Activated CD8-positive, alpha-beta memory T cell treated with anti-CD3 and anti-CD28 coated beads, Interleukin-2, amount 50 U/mL, for 24 hours (primary cell): ENCODE results near the gene CLCA1.

ENCODE experiments used
- DNase-seq: peaks from one replicate; pipeline ENCODE4 v3.0.0-alpha.2; 2020; ENCODE audit errors: extremely low read depth

The CLCA1 gene

DNA sequence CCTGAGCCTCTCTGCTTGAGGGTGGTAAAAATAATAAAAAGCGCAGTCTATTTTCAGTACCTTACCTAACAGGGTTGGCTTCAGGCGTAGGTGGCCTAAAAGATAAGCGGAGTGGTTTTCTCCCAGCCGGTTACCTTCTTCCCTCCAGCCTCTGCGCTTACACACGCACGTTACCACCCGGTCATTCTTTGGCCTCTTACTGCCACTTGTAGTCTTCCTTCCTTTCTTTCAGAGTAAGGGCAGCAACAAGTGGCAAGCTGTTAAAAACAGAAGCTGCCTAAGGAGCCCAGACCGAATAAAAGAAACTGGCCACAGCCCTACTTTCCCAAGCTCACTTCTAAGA is 35.4 kb downstream of the CLCA1 start:
- DNase-seq, result no peak

DNA sequence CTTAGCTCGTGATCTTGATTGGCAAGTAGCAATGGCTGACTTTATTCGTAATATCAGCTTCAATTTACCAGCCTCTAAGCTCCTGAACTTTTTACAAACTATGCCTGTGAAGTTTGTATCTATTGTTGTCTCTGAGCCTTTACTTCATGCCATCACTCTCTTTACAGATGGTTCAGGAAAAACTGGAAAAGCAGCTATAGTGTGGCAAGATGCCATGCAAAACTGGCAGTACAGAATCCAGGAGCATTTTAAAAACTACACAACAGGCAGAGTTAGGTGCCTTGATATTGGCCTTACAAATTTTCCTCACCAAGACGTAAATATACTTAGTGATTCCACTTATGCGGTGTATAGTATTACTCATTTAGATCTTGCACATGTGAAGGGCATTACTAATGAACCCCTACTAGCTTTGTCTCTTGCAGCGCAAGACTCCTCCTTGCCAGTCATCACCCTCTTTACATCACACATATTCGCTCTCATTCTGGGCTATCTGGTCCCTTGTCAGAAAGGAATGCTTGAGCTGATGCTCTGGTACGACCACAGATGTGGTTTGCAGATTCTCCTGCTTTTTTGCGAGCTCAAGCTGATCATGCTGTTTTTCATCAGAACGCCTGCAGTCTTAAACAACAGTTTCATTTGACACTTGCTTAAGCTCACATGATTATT is 36.3 kb downstream of the CLCA1 start:
- no peak for DNase-seq

DNA sequence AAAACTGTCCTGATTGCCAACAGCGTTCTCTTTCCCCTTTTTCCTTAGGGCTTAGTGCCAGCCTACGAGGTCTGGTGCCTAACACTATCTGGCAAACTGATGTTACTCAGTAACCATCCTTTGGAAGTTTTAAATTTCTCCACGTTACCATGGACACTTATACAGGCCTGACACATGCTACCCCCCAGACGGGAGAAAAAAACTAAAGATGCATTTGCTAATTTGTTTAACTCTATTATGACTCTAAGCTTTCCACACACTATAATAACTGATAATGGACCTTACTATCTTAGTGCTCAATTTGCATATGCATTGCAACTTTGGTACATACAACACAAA is 36.8 kb downstream of the CLCA1 start:
- DNase-seq, result no peak

DNA sequence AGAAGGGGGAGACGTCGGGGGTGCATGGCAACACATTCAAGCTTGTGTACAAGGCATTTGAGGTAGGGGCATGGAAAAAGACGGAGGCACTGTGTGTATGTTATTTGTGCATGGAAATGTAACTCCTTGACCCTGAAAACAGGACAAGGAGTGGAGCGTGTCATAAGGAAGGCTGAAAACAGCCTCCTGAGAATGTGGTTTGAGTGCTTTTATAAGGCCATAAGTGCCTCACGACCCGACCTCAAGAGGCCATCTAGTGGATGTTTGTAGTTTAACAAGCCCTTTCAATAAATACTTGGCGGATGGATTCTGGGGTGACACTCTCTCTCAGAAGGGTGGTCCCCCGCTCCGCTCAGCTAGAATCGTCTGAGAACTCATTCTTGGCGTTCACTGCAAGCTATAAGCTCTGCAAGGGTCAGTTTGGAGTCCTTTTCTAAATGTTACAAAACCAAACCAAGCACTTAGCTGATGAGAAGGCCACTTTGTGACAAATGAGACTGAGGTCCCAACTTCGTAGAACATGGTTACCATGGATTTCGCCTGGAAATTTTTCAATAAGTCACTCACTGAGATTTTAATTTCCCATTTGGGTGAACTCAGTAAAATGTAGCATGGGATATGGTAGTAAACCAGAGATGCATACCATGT is 39.3 kb downstream of the CLCA1 start:
- DNase-seq, result no peak

DNA sequence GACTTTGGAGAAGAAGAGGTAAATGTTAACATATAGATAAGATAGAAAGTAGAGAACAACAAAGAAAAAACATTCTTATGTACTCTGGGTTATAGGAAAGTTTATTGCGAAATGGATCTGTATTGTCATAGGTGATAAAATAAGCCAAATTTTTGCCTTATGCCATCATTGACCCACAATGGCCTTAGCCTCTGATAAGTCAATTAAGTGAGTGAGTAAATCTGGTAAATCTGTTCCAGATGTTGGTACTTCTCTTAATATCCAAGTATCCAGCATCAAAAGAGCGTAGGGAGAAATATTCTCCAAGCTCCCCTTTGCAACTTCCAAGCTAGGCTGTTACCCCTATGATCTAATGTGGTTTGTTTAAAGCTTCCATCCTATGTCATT is 39.8 kb downstream of the CLCA1 start:
- DNase-seq, result no peak

DNA sequence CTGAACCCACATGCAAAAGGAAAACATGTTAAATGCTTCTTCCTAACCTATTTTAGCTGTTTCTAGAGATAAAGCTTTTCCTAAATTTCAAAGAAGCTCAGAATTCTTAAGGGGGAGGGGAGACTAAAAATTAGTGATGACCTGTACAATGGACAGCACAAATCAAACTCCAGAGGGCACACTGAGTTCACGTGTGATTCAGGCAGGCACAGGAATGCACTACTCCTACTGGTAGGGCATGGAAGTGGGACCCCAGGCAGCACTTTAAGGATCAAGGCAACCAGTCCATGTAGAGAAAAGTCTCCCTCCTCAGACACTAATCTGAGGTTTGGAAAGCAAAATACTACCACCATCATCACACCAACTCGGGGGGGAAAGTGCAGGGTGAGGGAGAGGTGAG is 46.9 kb downstream of the CLCA1 start:
- no peak for DNase-seq

DNA sequence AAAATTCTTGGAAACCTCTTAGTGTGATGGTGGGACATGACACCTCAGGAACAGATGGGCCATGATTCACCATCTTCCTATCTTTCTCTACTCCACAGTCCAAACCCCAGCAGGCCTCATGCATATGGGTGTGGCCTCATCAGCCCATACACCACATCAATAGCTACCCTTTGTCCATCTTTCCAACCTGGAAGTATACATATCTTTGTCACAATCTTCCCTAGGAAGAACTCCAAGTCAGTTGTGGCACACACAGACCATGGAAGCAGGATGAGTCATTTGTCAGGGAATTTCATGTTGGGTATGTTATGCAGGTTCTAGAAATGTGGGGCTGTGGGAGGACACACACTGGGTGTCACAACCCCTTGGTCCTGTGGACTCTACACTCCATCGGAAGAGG is 47.6 kb downstream of the CLCA1 start:
- no peak for DNase-seq

DNA sequence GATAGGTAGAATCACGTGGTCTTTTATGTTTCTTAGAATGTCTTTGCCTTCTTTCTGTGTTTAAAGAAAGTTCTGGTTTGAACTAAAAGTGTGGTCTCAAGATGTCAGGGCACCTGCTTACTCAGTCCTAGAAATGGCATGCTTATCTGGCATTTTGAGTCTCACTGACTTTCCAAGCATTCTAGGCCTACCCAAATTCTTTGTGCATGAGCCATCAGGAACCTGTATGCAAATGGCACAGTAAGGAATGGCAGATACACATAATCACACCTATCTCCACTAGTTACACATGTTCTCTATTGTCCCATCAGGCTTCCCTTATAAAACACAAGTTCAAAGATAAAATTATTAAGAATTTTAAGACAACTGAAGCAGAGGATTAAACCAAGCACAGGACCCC is 48.6 kb downstream of the CLCA1 start:
- no peak for DNase-seq

DNA sequence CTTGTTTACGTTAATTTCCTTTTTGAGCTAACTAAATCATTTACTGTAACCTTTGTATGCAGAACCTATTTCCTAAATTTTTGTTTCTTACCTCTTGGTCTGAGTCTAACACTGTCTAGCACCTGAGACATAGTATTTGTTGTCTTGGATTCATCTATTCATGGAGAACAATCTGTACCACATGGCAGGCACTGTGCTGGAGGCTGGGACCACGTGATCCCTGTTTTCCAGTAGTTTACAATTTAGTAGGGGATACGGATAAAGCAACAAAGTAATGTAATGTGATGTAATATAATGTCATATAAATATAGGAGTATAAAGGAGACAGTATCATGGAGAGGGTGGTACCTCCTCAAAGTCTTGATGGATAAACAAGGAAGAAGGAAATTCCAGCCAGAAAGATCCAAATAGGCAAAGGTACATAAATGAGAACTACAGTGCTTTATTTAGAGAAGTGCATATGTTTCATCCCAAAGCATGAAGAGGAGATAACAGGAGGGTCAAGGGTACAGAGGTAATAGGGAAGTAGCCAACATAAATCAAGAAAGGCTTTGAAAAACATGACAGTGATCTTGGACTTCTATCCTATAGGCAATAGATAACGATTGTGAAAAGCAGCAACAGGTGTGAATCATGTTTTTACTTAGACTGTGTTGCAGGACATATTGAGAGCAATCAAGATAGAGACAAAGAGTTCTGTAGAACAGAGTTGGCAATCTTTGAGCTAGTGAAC is 52.2 kb downstream of the CLCA1 start:
- DNase-seq, result no peak

DNA sequence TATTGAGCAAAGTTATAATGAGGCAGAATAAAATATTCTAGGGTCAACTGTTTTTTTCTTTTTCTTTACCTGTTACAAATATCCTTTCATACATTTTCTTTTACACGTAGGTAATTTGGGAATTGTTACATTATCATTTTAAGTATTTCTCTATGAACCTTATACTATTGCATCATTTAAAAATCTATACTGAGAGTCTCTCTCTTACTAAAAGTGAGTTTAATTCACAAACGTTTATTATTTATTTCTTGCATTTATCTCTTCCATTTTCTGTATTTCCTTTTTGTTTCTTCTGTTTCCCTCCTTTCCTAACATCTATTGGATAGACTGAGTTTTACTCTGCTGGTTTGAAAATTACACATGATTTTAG is 52.8 kb downstream of the CLCA1 start:
- DNase-seq, result no peak

DNA sequence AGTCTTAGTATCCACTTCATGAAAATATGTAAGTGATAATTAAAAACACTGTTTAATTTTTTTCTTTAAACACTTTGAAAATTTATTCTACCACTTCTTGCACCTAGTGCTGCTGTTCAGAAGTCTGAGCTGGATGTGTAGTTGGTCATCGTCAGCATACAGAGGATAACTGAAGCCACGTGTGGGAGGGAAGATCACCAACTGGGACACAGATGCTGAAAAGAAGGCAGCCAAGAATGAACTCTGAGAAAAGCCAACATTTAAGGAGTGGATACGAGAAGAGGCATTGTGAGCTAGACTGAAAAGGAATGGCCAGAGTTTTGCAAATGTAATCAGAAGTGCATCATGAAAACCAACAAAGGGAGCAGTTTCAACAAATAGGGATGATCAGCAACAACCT is 53.5 kb downstream of the CLCA1 start:
- DNase-seq, result no peak

DNA sequence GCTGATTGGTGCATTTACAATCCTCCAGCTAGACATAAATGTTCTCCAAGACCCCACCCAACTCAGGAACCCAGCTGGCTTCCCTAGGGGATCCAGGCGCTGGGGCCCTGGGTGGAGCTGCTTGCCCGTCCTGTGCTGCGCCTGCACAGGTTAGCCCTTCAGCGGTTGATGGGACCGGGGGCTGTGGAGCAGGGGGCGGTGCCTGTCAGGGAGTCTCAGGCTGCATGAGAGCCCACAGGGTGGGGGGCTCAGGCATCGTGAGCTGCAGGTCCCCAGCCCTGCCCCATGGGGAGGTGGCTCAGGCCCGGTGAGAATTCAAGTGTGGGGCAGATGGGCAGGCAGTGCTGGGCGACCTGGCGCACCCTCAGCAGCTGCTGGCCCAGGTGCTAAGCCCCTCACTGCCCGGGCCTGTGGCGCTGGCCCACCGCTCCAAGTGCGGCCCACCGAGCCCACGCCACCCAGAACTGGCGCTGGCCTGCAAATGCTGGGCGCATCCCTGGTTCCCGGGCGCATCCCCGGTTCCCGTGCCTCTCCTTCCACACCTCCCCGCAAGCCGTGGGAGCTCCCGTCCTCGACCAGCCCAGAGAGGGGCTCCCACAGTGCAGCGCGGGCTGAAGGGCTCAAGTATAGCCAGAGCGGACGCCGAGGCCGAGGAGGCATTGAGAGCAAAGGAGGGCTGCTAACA is 55.1 kb downstream of the CLCA1 start:
- no peak for DNase-seq

DNA sequence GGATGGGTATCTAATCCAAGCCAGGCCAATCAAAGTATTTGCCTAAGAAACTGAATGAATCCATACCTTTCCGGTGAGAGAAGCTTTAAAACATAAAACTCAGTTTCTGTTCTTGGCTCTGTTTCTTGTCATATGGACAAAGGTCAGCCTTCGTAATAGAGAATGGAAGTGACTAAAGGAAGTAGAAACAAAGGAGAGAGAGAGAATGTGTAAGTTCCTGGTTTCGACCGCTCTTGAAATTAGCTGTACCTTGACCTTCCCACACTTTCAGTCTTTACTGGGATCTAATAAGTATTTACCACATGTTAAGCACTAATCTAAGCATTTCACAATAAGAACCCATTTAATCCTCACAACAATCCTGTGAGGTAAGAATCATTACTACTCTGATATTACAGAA is 58.6 kb downstream of the CLCA1 start:
- no peak for DNase-seq

DNA sequence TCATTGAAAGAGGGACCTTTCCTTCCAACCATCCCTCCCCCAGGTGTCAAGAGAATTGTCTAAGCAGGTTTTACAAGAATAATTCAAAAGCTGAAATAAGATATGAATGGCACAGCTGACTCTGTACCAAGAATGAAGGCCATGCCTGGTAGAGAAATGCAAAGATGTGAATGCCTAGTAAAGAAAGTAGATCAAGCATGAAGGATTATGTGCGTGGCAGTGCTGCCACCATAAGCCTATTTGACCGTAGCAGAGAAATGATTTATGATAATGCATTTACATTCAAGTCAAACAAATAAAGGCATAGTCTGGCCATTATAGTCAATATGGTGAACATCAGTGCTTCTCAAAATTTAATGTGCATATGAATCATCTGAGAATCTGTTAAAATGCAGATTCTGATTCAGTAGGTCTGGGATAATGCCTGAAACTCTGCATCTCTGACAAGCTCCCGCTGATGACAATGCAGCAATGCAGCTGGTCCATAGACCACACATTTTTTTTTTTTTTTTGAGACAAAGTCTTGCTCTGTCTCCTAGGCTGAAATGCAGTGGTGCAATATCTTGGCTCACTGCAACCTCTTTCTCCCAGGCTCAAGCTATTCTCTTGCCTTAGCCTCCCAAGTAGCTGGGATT is 61.6 kb downstream of the CLCA1 start:
- DNase-seq, result no peak

DNA sequence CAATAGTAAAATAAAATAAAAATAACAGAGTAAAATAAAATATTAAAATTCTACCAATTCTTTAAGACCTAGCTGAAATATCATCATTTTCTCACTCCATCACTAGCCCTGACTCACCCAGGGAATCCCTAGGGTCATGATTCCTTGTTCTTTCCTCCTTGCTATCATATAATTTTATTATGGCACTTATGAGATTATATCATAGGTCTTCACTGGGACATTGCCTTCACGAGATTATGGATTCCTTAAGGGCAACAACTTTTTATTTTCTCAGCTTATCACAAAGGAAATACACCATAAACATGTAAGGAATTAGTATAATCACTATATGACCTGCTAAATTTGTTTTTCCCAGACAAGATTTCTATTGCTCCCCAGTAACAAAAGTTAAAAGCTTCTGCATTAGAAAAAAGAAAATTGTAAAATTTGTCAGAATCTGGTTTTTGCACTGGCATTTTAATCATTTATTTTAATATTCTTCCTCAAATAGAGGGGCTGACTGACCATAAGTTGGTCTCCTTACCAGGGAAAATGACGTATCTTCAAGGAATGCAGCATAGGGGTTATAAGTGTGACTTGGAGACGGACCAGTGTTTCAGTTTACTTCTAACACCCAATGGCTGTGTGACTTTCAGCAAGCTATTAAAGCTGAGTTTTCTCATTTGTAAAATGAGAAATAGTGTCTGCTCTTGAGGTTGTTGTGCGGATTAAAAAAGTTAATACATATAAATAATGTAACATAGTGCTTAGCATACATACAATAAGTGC is 69.4 kb downstream of the CLCA1 start:
- DNase-seq, result no peak

DNA sequence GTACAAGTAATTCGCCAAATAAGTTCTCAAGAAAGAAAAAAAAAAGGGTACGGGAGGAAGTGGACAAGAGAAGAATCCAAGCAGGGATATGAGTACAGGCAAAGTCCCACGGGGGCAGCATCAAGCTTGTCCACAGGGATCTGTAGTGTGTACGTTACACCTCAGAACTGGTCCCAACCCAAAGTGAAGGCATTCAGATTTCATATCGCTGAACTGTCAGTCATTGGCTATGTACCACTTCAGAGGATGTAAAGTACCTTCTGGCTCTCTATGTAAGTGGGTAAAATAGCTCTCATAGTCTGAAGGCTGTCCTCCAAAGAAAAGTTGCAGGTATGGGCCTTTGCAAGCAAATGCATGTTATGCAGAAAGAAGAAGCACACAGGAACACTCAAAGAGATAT is 70.0 kb downstream of the CLCA1 start:
- DNase-seq, result no peak

DNA sequence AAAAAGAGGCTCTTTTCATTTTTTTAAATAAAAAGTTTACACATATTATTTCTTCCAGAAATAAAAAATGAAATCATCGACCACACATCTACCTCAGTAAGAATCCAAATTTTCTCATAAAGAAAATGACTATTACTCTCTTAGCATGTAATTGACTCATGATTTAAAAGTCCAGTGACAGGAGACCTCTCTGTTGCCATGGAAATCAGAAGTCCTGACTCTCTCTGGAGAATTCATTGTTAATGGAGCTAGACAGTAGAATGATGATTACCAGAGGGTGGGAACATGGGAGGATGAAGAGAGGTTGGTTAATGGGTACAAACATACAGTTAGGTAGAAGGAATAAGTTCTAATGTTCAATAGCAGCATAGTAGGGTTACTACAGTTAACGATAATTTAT is 73.1 kb downstream of the CLCA1 start:
- no peak for DNase-seq

DNA sequence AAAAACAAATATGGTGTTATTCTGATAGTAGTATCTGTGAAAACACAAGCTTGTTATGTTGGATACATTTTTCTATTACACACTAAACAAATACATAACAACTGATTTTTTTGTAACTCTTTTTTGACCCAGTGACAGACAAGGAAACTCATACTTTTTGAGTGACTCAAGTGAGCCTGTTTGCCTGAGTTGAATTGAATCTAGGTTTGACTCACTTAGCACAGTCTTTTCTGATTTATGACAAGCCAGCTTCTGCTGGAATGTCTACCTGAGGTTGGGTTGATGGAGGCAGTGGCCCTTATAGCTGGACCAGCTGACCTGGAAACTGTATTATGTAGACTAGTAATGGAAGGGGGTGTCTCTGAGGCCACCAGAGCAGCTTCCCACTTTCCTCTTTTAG is 73.9 kb downstream of the CLCA1 start:
- no peak for DNase-seq

DNA sequence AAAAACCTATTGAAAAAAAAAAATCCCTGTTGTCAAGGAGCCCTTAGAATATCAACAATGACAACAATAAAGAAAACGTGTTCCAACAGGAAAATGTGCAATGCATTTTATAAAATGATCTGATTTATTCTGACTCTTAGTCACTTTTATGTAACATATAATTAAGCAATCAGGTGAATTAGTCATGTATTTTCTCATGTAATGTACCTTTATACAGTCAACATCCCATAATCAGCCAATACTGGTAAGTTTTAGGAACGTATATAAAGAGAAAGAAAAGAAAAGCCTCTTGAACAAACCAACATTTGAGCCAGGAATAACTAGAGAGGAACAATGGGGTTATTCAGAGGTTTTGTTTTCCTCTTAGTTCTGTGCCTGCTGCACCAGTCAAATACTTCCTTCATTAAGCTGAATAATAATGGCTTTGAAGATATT is 78.1 kb downstream of the CLCA1 start, which contains the start of gene CLCA4:
CLCA4 (plus strand) TSS at position 292 of the 435 bp plus-strand sequence; CDS start at position 334, 42 bp downstream.
- DNase-seq, result no peak

DNA sequence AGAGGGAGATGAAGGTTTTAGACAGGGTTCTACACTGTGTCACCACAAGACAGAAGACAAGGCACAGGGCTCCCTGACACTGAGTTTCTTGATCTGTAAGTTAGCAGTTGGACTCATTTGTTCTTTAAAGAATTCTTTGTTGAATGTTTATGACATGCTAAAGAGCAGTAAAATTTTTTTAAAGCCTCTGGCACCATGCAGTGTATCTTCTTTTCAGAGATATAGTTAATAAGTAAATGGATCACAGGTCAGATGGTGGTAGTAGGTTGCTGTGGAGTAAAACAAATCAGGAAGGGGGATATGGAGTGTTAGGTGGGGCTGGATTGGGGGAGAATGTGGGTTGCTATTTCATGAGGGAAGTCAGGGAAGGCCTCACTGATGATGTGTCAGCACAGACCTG is 80.1 kb downstream of the CLCA1 start:
- DNase-seq, result no peak
